Fibroblast of mammary gland (primary cell): Measurements from ENCODE around the gene DLK1.

ENCODE experiments used
- DNase-seq: peaks from one replicate; pipeline ENCODE4 v3.0.0-alpha.2; 2010; ENCODE audit warnings: low read depth
- H3K4me3 ChIP-seq: 2 replicates; pipeline ENCODE4 v1.5.1; 2011; ENCODE audit warnings: low read depth, mild to moderate bottlenecking, low read length, moderate library complexity; ENCODE audit not compliant: control insufficient read depth
- CTCF ChIP-seq: conservative IDR thresholded peaks from 2 replicates; pipeline ENCODE4 v1.5.1; 2011; ENCODE audit warnings: low read depth, low read length, inconsistent platforms; ENCODE audit not compliant: control insufficient read depth, insufficient read depth

The DLK1 gene

GRCh38 chr14:100783630-100784370, 57.1 kb downstream of the DLK1 start:
- H3K4me3 ChIP-seq: no peak overlapping the region
- DNase-seq: no peak
- no peak for TF ChIP-seq CTCF

GRCh38 chr14:100784523-100785337, 58.0 kb downstream of the DLK1 start:
- no peak for DNase-seq
- H3K4me3 ChIP-seq: no peak overlapping the region
- no peak for TF ChIP-seq CTCF

- H3K4me3 ChIP-seq: no peak overlapping the region
- DNase-seq: no peak
- TF ChIP-seq CTCF: no peak
These were observed 58.6 kb downstream of the DLK1 start for GRCh38 chr14:100785338-100785615.

- no peak overlapping the region for H3K4me3 ChIP-seq
- no peak for TF ChIP-seq CTCF
These were observed 58.9 kb downstream of the DLK1 start for GRCh38 chr14:100785626-100786025.

GRCh38 chr14:100786131-100786530, 59.4 kb downstream of the DLK1 start:
- no peak for TF ChIP-seq CTCF
- DNase-seq: no peak
- H3K4me3 ChIP-seq: no peak overlapping the region

More at GRCh38 chr14:100785626-100786025, 58.9 kb downstream of the DLK1 start:
- DNase-seq: no peak

GRCh38 chr14:100786576-100787219, 60.0 kb downstream of the DLK1 start:
- DNase-seq: no peak

More at GRCh38 chr14:100786576-100787219, 60.0 kb downstream of the DLK1 start:
- no peak for TF ChIP-seq CTCF
- no peak overlapping the region for H3K4me3 ChIP-seq
